ENCODE results near the gene ADSS1. TPM values are rescaled to one million over a fixed set of nuclear protein-coding genes. Genes with fewer than 3 reads are reported as not detected.

Gene ADSS1
- polyA plus RNA-seq, 1 of the 3 experiments (the other 2 are of a cell fraction) = 14.3 TPM

DNA sequence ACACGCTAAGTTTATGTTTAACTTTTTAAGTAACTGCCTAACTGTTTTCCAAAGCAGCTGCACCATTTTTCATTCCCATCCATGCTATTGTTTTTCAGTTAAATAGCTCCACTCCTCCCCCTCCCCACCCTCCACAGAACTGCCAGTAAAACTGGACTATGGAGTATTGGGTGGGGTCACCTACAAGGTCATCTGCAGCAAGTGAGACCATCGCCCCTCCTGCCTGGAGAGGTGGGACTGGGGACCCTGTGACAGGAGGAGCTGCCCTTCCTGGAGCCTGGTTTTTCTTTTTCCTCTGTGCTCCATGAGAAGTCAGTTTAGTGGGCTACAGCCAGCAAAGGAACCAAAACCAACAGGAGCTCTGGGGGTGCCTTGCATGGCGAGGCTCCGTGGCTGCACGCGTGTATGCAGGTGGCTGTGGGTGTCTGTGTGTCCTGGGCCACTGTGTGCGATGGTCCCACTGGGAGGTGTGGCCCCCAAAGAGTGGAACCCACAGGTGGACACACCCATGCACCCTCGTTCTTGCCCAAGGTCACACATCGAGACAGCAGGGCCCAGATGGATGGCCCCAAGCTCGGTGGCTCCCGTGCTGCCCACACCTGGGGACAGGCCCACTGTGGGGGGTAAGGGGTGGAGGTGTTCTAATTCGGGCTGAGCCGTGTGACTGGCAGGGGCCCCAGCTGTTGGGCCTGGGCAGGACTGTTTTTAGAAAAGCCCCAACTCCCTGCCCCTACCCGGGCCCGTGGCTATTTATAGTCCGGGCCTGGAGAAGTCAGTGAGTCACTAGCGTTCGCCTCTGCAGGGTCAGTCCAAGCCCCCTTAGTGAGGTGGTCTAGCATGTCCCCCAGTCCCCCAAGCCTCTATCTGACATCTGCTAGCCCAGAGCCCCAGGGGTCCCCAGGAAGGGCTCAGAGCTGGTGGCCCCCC lies 2.3 kb upstream of the ADSS1 start:
- Histone ChIP-seq H3K4me2 (no peak overlapping the region), H3K27me3 (ENCODE audit: insufficient read depth) (no peaks in the 10 kb centered on the region), H3K4me1 (ENCODE audit: control insufficient read depth in 1 of 2, insufficient read depth in 2 of 2, low read depth in 1 of 2, low read length in 1 of 2) (peaks cover 0 to 33% of the 10 kb centered on the region in 2 experiments; a peak in 2 of 4 replicates), H3K27ac (ENCODE audit: low read depth in 2 of 2, low read length in 1 of 2) (no peak overlapping the region), H3F3A (replicated peaks; ENCODE audit: insufficient read depth) (no peaks in the 10 kb centered on the region), H3K36me3 (replicated peaks in 1 of 2; ENCODE audit: control insufficient read depth in 1 of 2, insufficient read depth in 2 of 2, low read length in 1 of 2) (peaks cover 4 to 5% of the 10 kb centered on the region in 2 experiments), H3K79me2 (ENCODE audit: insufficient read depth) (no peaks in the 10 kb centered on the region), H2AFZ (ENCODE audit: low read depth) (no peak overlapping the region), H3K9ac (no peak overlapping the region), H3K9me3 (no peaks in the 10 kb centered on the region), H3K9me2 (no peaks in the 10 kb centered on the region), H4K20me1 (ENCODE audit: insufficient read depth) (peaks cover 11% of the 10 kb centered on the region; the same call in 1 of the 2 replicates), H3K4me3 (ENCODE audit: low read depth in 2 of 2, low read length in 1 of 2) (no peak overlapping the region)
- POLR2A ChIA-PET = no interaction called here
- no peak for DNase-seq
- TF ChIP-seq NFIC (IDR thresholded peaks at IDR 0.05; ENCODE audit: borderline replicate concordance) (no peak), CHD2 (IDR thresholded peaks at IDR 0.05; ENCODE audit: low read length, partially characterized antibody) (no peak), MXI1 (IDR thresholded peaks at IDR 0.05; ENCODE audit: low read depth, low read length) (no peak), RAD21 (IDR thresholded peaks at IDR 0.05; ENCODE audit: low read length) (no peak), SIN3A (IDR thresholded peaks at IDR 0.05; ENCODE audit: borderline replicate concordance, low read depth, low read length) (no peak), NRF1 (IDR thresholded peaks at IDR 0.05; ENCODE audit: low read depth, low read length) (no peak), PBX3 (IDR thresholded peaks at IDR 0.05) (no peak), GATA2 (CRISPR knock-in tag; IDR thresholded peaks at IDR 0.05) (no peak), EZH2phosphoT487 (IDR thresholded peaks at IDR 0.05; ENCODE audit: borderline replicate concordance, low read depth) (no peak), EP300 (IDR thresholded peaks at IDR 0.05; ENCODE audit: borderline replicate concordance in 1 of 2, low read depth in 1 of 2, low read length in 1 of 2) (no peak)
- CTCF ChIA-PET = interaction anchor here (0.8 to 3.2 kb wide), 10 partner anchors 11 to 158 kb away, joined by 3 to 22 read pairs (median 4); partner anchors contain the start of genes INF2 and SIVA1
- WGBS (ENCODE audit: low lambda C conversion rate) = 89% methylated on average over 9 of the region's 18 CpGs

GRCh38 chr14:104722938-104723650 lies 935 bp upstream of the ADSS1 start:
- CTCF ChIA-PET = interaction anchor here (0.6 to 3.8 kb wide), 22 partner anchors 11 to 695 kb away, joined by 3 to 23 read pairs (median 5); partner anchors contain the start of genes INF2 and SIVA1
- Histone ChIP-seq H2AFZ (ENCODE audit: low read depth) (no peak overlapping the region), H3F3A (replicated peaks; ENCODE audit: insufficient read depth) (no peaks in the 10 kb centered on the region), H3K4me2 (peak overlapping the region; percentile 81), H3K9ac (no peak overlapping the region), H3K4me1 (ENCODE audit: control insufficient read depth in 1 of 2, insufficient read depth in 2 of 2, low read depth in 1 of 2, low read length in 1 of 2) (peaks cover 0 to 35% of the 10 kb centered on the region in 2 experiments; a peak in 2 of 4 replicates), H3K27me3 (ENCODE audit: insufficient read depth) (no peaks in the 10 kb centered on the region), H3K9me2 (no peaks in the 10 kb centered on the region), H3K79me2 (ENCODE audit: insufficient read depth) (no peaks in the 10 kb centered on the region), H3K36me3 (replicated peaks in 1 of 2; ENCODE audit: control insufficient read depth in 1 of 2, insufficient read depth in 2 of 2, low read length in 1 of 2) (peaks cover 4 to 5% of the 10 kb centered on the region in 2 experiments), H3K9me3 (no peaks in the 10 kb centered on the region), H3K27ac (ENCODE audit: low read depth in 2 of 2, low read length in 1 of 2) (no peak overlapping the region), H3K4me3 (ENCODE audit: low read depth in 2 of 2, low read length in 1 of 2) (peak overlapping the region in 1 of 2 experiments; percentile 69; a peak in 2 of 4 replicates), H4K20me1 (ENCODE audit: insufficient read depth) (peaks cover 11% of the 10 kb centered on the region; the same call in 1 of the 2 replicates)
- WGBS (ENCODE audit: low lambda C conversion rate) = 87% methylated on average over 21 of the region's 26 CpGs
- no peak for DNase-seq
- POLR2A ChIA-PET = no interaction called here
- TF ChIP-seq NFIC (IDR thresholded peaks at IDR 0.05; ENCODE audit: borderline replicate concordance) = no peak
- no peak for TF ChIP-seq MEF2A (IDR thresholded peaks at IDR 0.05; ENCODE audit: borderline replicate concordance, low read depth)
- TF ChIP-seq RAD21 (IDR thresholded peaks at IDR 0.05; ENCODE audit: low read length) = no peak
- TF ChIP-seq EZH2phosphoT487 (IDR thresholded peaks at IDR 0.05; ENCODE audit: borderline replicate concordance, low read depth) = no peak
- no peak for TF ChIP-seq FOSL2 (IDR thresholded peaks at IDR 0.05; ENCODE audit: borderline replicate concordance, low read depth)
- no peak for TF ChIP-seq JUND (IDR thresholded peaks at IDR 0.05)
- TF ChIP-seq RFX5 (IDR thresholded peaks at IDR 0.05; ENCODE audit: low read length) = no peak
- TF ChIP-seq SMC3 (IDR thresholded peaks at IDR 0.05; ENCODE audit: low read depth, low read length) = no peak
- TF ChIP-seq, protein P1, sequence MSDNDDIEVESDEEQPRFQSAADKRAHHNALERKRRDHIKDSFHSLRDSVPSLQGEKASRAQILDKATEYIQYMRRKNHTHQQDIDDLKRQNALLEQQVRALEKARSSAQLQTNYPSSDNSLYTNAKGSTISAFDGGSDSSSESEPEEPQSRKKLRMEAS (IDR thresholded peaks at IDR 0.05; ENCODE audit: low read depth) = no peak
- no peak for TF ChIP-seq ELF1 (IDR thresholded peaks at IDR 0.05)
- TF ChIP-seq MXI1 (IDR thresholded peaks at IDR 0.05; ENCODE audit: low read depth, low read length) = no peak
- TF ChIP-seq IRF3 (IDR thresholded peaks at IDR 0.05; ENCODE audit: low read depth, low read length) = no peak
- no peak for TF ChIP-seq FOXJ3 (CRISPR knock-in tag; IDR thresholded peaks at IDR 0.05)
- no peak for TF ChIP-seq TAF1 (IDR thresholded peaks at IDR 0.05; ENCODE audit: borderline replicate concordance, low read depth, low read length)
- TF ChIP-seq GABPA (IDR thresholded peaks at IDR 0.05; ENCODE audit: low read depth) = no peak
- no peak for TF ChIP-seq FOXM1 (IDR thresholded peaks at IDR 0.05; ENCODE audit: low read depth)
- TF ChIP-seq CHD2 (IDR thresholded peaks at IDR 0.05; ENCODE audit: low read length, partially characterized antibody) = no peak
- TF ChIP-seq TEAD4 (IDR thresholded peaks at IDR 0.05; ENCODE audit: borderline replicate concordance, insufficient read depth) = no peak

All from SK-N-SH (cell line).